GM12878 (cell line): ENCODE measurements around the gene NR2F1-AS1. TPM values are rescaled to one million over a fixed set of nuclear protein-coding genes. Genes with fewer than 3 reads are reported as not detected.

Experiments used
- ATAC-seq: fragments of 200-7000 bp; cut with Tn5 transposase; 3 replicates; pipeline ENCODE4 v1.9.1; 2020; ENCODE audit warnings: mild to moderate bottlenecking, moderate library complexity
- BruUV-seq: library from RNA; stranded (reverse); fragments of 400-500 nt; replicated peaks from 2 replicates; lab custom pipeline; 2021; lab: Mats Ljungman, UMichigan
- CTCF ChIA-PET: fragments of 300-600 bp; sonication (Branson Sonifier 250); formaldehyde crosslinking; extraction: SDS; loops from one replicate; lab custom pipeline; 2021; ENCODE audit warnings: inconsistent platforms; lab: Yijun Ruan, JAX
- POLR2A ChIA-PET: fragments of 350-600 bp; formaldehyde crosslinking; extraction: SDS; loops from one replicate; lab custom pipeline; 2021; ENCODE audit warnings: inconsistent platforms; lab: Charles Lee
- RAD21 ChIA-PET: fragments of 300-600 bp; sonication (Branson Sonifier 250); formaldehyde crosslinking; loops from one replicate; lab custom pipeline; 2023; ENCODE audit warnings: antibody characterized with exemption; ENCODE audit not compliant: unreplicated experiment; lab: Charles Lee
- SMC1A ChIA-PET: fragments of 300-600 bp; sonication (Branson Sonifier 250); formaldehyde crosslinking; loops from one replicate; lab custom pipeline; 2023; ENCODE audit not compliant: unreplicated experiment, uncharacterized antibody; lab: Charles Lee
- DNase-seq: peaks from one replicate; pipeline ENCODE4 v3.0.0-alpha.2; 2011; ENCODE audit warnings: low read depth, low spot score
- FAIRE-seq: peaks from 3 replicates; lab custom pipeline; 2011; peaks lifted over from hg19 to GRCh38; lab: Jason Lieb, UNC
- H2AFZ ChIP-seq: 2 replicates; pipeline ENCODE4 v1.6.0; 2011; ENCODE audit warnings: low read depth, low read length, control low read depth; ENCODE audit not compliant: control insufficient read depth
- H3K27ac ChIP-seq: 2 replicates; pipeline ENCODE4 v1.5.1; 2011; ENCODE audit warnings: control low read depth; ENCODE audit not compliant: control insufficient read depth, insufficient read depth
- H3K27me3 ChIP-seq, 2 experiments: replicated peaks in 1 of 2; 2 replicates each; pipeline versions ENCODE4 v1.6.0 to v1.6.1; 2011; ENCODE audit warnings: low read length in 1 of 2; ENCODE audit not compliant: control insufficient read depth in 2 of 2, insufficient read depth in 2 of 2
- H3K36me3 ChIP-seq, 2 experiments: 2 replicates each; pipeline ENCODE4 v1.5.1; 2011; ENCODE audit warnings: low read length in 1 of 2; ENCODE audit not compliant: control insufficient read depth in 2 of 2, insufficient read depth in 2 of 2
- H3K4me1 ChIP-seq: 2 replicates; pipeline ENCODE4 v1.6.1; 2011; ENCODE audit warnings: mild to moderate bottlenecking, low read length, moderate library complexity, mixed read lengths; ENCODE audit not compliant: control insufficient read depth, insufficient read depth
- H3K4me2 ChIP-seq: 2 replicates; pipeline ENCODE4 v1.6.0; 2011; ENCODE audit warnings: control low read depth; ENCODE audit not compliant: control insufficient read depth, insufficient read depth
- H3K4me3 ChIP-seq: fragments of 200-600 bp; sonication (generic); 2 replicates; pipeline ENCODE4 v1.5.1; 2016
- H3K79me2 ChIP-seq: 2 replicates; pipeline ENCODE4 v1.6.0; 2011; ENCODE audit warnings: low read length; ENCODE audit not compliant: control insufficient read depth, insufficient read depth
- H3K9ac ChIP-seq: 2 replicates; pipeline ENCODE4 v1.8.0; 2011; ENCODE audit warnings: low read length, control low read depth, mixed read lengths; ENCODE audit not compliant: control insufficient read depth, insufficient read depth
- H3K9me3 ChIP-seq: replicated peaks from 3 replicates; pipeline ENCODE4 v1.5.1; 2011; ENCODE audit warnings: mild to moderate bottlenecking, low read length; ENCODE audit not compliant: control insufficient read depth, insufficient read depth
- H4K20me1 ChIP-seq: 2 replicates; pipeline ENCODE4 v1.6.0; 2011; ENCODE audit not compliant: control insufficient read depth, insufficient read depth
- ATF7 ChIP-seq: fragments of 450-650 bp; IDR thresholded peaks from 2 replicates; pipeline ENCODE4 v1.6.1; 2016; ENCODE audit warnings: low read depth, mild to moderate bottlenecking
- BCL11A ChIP-seq: IDR thresholded peaks from 2 replicates; pipeline ENCODE4 v1.6.1; 2011; ENCODE audit warnings: low read depth, low read length
- CHD4 ChIP-seq: fragments of 200-600 bp; sonication (generic); IDR thresholded peaks from 2 replicates; pipeline ENCODE4 v1.6.1; 2016; ENCODE audit warnings: mild to moderate bottlenecking
- E2F8 ChIP-seq: fragments of 450-650 bp; IDR thresholded peaks from 2 replicates; pipeline ENCODE4 v1.6.1; 2018; ENCODE audit warnings: mild to moderate bottlenecking, low read depth, moderate library complexity; ENCODE audit not compliant: partially characterized antibody
- FOXK2 ChIP-seq: fragments of 450-650 bp; IDR thresholded peaks from 2 replicates; pipeline ENCODE4 v1.6.1; 2017; ENCODE audit warnings: mild to moderate bottlenecking, moderate library complexity
- HSF1 ChIP-seq: fragments of 150-350 bp; IDR thresholded peaks from 2 replicates; pipeline ENCODE4 v1.6.1; 2014; ENCODE audit warnings: mild to moderate bottlenecking, low read depth, low read length
- JUND ChIP-seq: IDR thresholded peaks from 2 replicates; pipeline ENCODE4 v1.6.1; 2012; ENCODE audit warnings: low read depth, mild to moderate bottlenecking, low read length, improper control_type of control experiment, moderate library complexity
- PAX8 ChIP-seq: fragments of 450-650 bp; IDR thresholded peaks from 2 replicates; pipeline ENCODE4 v1.6.1; 2017; ENCODE audit warnings: mild to moderate bottlenecking, moderate library complexity
- POLR2A ChIP-seq: IDR thresholded peaks from 2 replicates; pipeline ENCODE4 v1.6.1; 2011; ENCODE audit warnings: low read depth, mild to moderate bottlenecking, low read length
- POU2F2 ChIP-seq: IDR thresholded peaks from 3 replicates; pipeline ENCODE4 v1.6.1; 2011; ENCODE audit warnings: low read depth, mild to moderate bottlenecking, low read length, borderline replicate concordance
- RAD21 ChIP-seq: IDR thresholded peaks from 2 replicates; pipeline ENCODE4 v1.6.1; 2011; ENCODE audit warnings: mild to moderate bottlenecking, low read depth, low read length, moderate library complexity; ENCODE audit not compliant: insufficient read depth
- SMAD5 ChIP-seq: IDR thresholded peaks from 2 replicates; pipeline ENCODE4 v1.6.1; 2016; ENCODE audit warnings: antibody characterized with exemption, low read depth
- SP1 ChIP-seq: IDR thresholded peaks from one replicate; pipeline ENCODE4 v1.6.1; 2011; ENCODE audit warnings: low read depth, low read length
- SPI1 ChIP-seq: IDR thresholded peaks from 2 replicates; pipeline ENCODE4 v1.6.1; 2011; ENCODE audit warnings: low read depth, mild to moderate bottlenecking, low read length, moderate library complexity, borderline replicate concordance; ENCODE audit not compliant: insufficient read depth
- STAT1 ChIP-seq: fragments of 450-650 bp; conservative IDR thresholded peaks from 2 replicates; pipeline ENCODE4 v1.6.1; 2014; ENCODE audit warnings: antibody characterized with exemption, mild to moderate bottlenecking
- TARDBP ChIP-seq: IDR thresholded peaks from 2 replicates; pipeline ENCODE4 v1.6.1; 2016; ENCODE audit warnings: borderline replicate concordance
- ZSCAN29 ChIP-seq: fragments of 450-650 bp; IDR thresholded peaks from 2 replicates; pipeline ENCODE4 v1.6.1; 2017; ENCODE audit warnings: mild to moderate bottlenecking, moderate library complexity
- WGBS: methylation state at CpG from one replicate; pipeline ENCODE4 v1.1.6; 2016; ENCODE audit warnings: low lambda C conversion rate; ENCODE audit not compliant: insufficient replicate concordance, insufficient coverage; ENCODE audit errors: missing lambda C conversion rate; 5-methylcytosine and 5-hydroxymethylcytosine counted together
- in situ Hi-C: fragments of 300-500 bp; cut with MboI; formaldehyde crosslinking; loops from 9 replicates; pipeline ENCODE4 v1.14.3; 2018; ENCODE audit warnings: mixed read lengths
- intact Hi-C: fragments of 100-400 bp; cut with micrococcal nuclease; formaldehyde crosslinking; loops from one replicate; pipeline ENCODE4 v1.14.2; 2022; ENCODE audit not compliant: unreplicated experiment
- polyA plus RNA-seq, 11 experiments: library from polyadenylated mRNA; depleted of rRNA in 4 of 11; unstranded in 6 of 11; stranded (reverse) in 5 of 11; fragments of >200 nt; fragmentation: Nextera tagmentation in 4 of 11; fragmentation: Illumina TruSeq in 1 of 11; extraction: Ambion mirVana in 4 of 11; extraction: Trizol in 1 of 11; gene quantifications; 1 replicate in 1 of 11; 2 replicates in 10 of 11; pipeline versions ENCODE4 v1.2.1 to v1.2.3, GENCODE V29; 2011 to 2016; ENCODE audit warnings: inconsistent platforms in 2 of 11, missing spikeins in 2 of 11, low read depth in 1 of 11
- total RNA-seq, 4 experiments: library from RNA; depleted of rRNA in 3 of 4; stranded (reverse); fragments of >200 nt in 3 of 4; fragmentation: Illumina TruSeq in 1 of 4; extraction: Trizol in 1 of 4; gene quantifications; 2 replicates each; pipeline versions ENCODE4 v1.2.1 to v1.2.3, GENCODE V29; 2013 to 2021
- TF ChIP-seq, protein P1 (sequence below): IDR thresholded peaks from 2 replicates; pipeline ENCODE4 v1.6.1; 2012; ENCODE audit warnings: low read length, inconsistent platforms
- TF ChIP-seq, protein P2 (sequence below): fragments of 450-650 bp; IDR thresholded peaks from 2 replicates; pipeline ENCODE4 v1.6.1; 2017; ENCODE audit warnings: mild to moderate bottlenecking

Gene NR2F1-AS1
- total and polyA plus RNA-seq, 10 of the 15 experiments (the other 5 are each of a cell fraction or from before 2014, with no cell fraction given) = 0.11 to 0.85 (median 0.27) TPM

GRCh38 chr5:93593476-93594131, 12.6 kb upstream of the NR2F1-AS1 start:
- no peak for ATAC-seq
- H3K27ac ChIP-seq = no peak overlapping the region
- no peak overlapping the region for H3K4me2 ChIP-seq
- peaks cover 25 to 28% of the 10 kb centered on the region in 2 experiments for H3K27me3 ChIP-seq
- H3K79me2 ChIP-seq = no peaks in the 10 kb centered on the region
- H3K36me3 ChIP-seq = no peaks in the 10 kb centered on the region
- RAD21 ChIA-PET = interaction anchor here (1.3 kb wide), 1 partner anchor 207 kb away, joined by 3 read pairs; no protein-coding TSS in a partner anchor
- H3K9ac ChIP-seq = no peak overlapping the region
- no peaks in the 10 kb centered on the region; the same call in 1 of the 3 replicates for H3K9me3 ChIP-seq
- intact Hi-C loops (no loop called here), in situ Hi-C loops (loop anchor here (25.0 kb wide), 1 partner anchor 1094 kb away; no protein-coding TSS in a partner anchor)
- H2AFZ ChIP-seq = no peak overlapping the region
- no peak overlapping the region for H3K4me3 ChIP-seq
- POLR2A ChIA-PET = no interaction called here
- no peaks in the 10 kb centered on the region for H4K20me1 ChIP-seq
- TF ChIP-seq TARDBP (no peak), SPI1 (no peak), ATF7 (no peak), SP1 (no peak), CHD4 (no peak), POLR2A (no peak), E2F8 (no peak), HSF1 (no peak), SMAD5 (no peak), JUND (no peak), PAX8 (no peak), STAT1 (no peak), ZSCAN29 (no peak), RAD21 (no peak), BCL11A (no peak), POU2F2 (no peak), FOXK2 (no peak)
- TF ChIP-seq, protein P1, sequence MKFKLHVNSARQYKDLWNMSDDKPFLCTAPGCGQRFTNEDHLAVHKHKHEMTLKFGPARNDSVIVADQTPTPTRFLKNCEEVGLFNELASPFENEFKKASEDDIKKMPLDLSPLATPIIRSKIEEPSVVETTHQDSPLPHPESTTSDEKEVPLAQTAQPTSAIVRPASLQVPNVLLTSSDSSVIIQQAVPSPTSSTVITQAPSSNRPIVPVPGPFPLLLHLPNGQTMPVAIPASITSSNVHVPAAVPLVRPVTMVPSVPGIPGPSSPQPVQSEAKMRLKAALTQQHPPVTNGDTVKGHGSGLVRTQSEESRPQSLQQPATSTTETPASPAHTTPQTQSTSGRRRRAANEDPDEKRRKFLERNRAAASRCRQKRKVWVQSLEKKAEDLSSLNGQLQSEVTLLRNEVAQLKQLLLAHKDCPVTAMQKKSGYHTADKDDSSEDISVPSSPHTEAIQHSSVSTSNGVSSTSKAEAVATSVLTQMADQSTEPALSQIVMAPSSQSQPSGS = no peak
- TF ChIP-seq, protein P2, sequence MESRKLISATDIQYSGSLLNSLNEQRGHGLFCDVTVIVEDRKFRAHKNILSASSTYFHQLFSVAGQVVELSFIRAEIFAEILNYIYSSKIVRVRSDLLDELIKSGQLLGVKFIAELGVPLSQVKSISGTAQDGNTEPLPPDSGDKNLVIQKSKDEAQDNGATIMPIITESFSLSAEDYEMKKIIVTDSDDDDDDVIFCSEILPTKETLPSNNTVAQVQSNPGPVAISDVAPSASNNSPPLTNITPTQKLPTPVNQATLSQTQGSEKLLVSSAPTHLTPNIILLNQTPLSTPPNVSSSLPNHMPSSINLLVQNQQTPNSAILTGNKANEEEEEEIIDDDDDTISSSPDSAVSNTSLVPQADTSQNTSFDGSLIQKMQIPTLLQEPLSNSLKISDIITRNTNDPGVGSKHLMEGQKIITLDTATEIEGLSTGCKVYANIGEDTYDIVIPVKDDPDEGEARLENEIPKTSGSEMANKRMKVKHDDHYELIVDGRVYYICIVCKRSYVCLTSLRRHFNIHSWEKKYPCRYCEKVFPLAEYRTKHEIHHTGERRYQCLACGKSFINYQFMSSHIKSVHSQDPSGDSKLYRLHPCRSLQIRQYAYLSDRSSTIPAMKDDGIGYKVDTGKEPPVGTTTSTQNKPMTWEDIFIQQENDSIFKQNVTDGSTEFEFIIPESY = no peak
- TF ChIP-seq, all 136 proteins: peak for 0
- SMC1A ChIA-PET = interaction anchor here (1.2 kb wide), 1 partner anchor 322 kb away, joined by 3 read pairs; no protein-coding TSS in a partner anchor
- no peak for DNase-seq
- WGBS = 58% methylated on average over 30 of the region's 30 CpGs
- CTCF ChIA-PET = no interaction called here
- BruUV-seq = no TSS peak
- no peak for FAIRE-seq
- H3K4me1 ChIP-seq = no peaks in the 10 kb centered on the region
